ENCODE measurements around the gene ARHGAP31. TPM values are rescaled to one million over a fixed set of nuclear protein-coding genes. Genes with fewer than 3 reads are reported as not detected.

ARHGAP31 gene
- total and polyA plus RNA-seq, 12 donors: 10.6 to 71.1 (median 35.9) TPM

GRCh38 chr3:119308355-119308754 lies 14.2 kb downstream of the ARHGAP31 start:
- ATAC-seq (no peak), DNase-seq (no peak)
- Histone ChIP-seq H3K36me3 (peaks cover 0 to 57% (median 0%) of the 10 kb centered on the region in 9 donors), H3K27ac (no peak overlapping the region), H3K4me1 (peaks cover 6 to 94% (median 70%) of the 10 kb centered on the region in 9 donors), H3K27me3 (no peaks in the 10 kb centered on the region), H3K9me3 (no peaks in the 10 kb centered on the region), H3K4me3 (no peak overlapping the region)
- TF ChIP-seq CTCF (IDR thresholded peaks at IDR 0.05): no peak
- WGBS, 2 donors: 97 to 100% methylated on average over 1 of the region's 1 CpG
- intact Hi-C loops (cut with DNase I): no loop called here

- 95 to 97% methylated on average over 4 of the region's 4 CpGs for WGBS, 2 donors
- Histone ChIP-seq H3K4me3 (no peak overlapping the region), H3K9me3 (no peaks in the 10 kb centered on the region), H3K27ac (peak overlapping the region in 2 of 10 donors; percentile 6 to 24), H3K27me3 (no peaks in the 10 kb centered on the region), H3K36me3 (peaks cover 0 to 54% (median 0%) of the 10 kb centered on the region in 9 donors), H3K4me1 (peaks cover under 1 to 94% (median 67%) of the 10 kb centered on the region in 9 donors)
- TF ChIP-seq CTCF (IDR thresholded peaks at IDR 0.05): no peak
- intact Hi-C loops (cut with DNase I): no loop called here
- no peak for DNase-seq
- no peak for ATAC-seq
These were observed 15.4 kb downstream of the ARHGAP31 start for GRCh38 chr3:119309591-119309990.

- H3K4me3 ChIP-seq: no peak overlapping the region
- intact Hi-C loops (cut with DNase I): no loop called here
- H3K9me3 ChIP-seq: no peaks in the 10 kb centered on the region
- H3K27ac ChIP-seq: peak overlapping the region in 2 of 10 donors; percentile 6 to 24
- no peaks in the 10 kb centered on the region for H3K27me3 ChIP-seq
- 51 to 54% methylated on average over 3 of the region's 3 CpGs for WGBS, 2 donors
- H3K36me3 ChIP-seq: peaks cover 0 to 49% (median 0%) of the 10 kb centered on the region in 9 donors
- no peak for DNase-seq
- peak in 6 of 8 donors; percentile 23 to 59 (median 34) for ATAC-seq
- TF ChIP-seq CTCF (IDR thresholded peaks at IDR 0.05): no peak
- peaks cover 0 to 94% (median 67%) of the 10 kb centered on the region in 9 donors for H3K4me1 ChIP-seq
These were observed 15.9 kb downstream of the ARHGAP31 start for GRCh38 chr3:119310071-119310470.

- Histone ChIP-seq H3K36me3 (peaks cover 0 to 60% (median 0%) of the 10 kb centered on the region in 9 donors), H3K4me3 (no peak overlapping the region), H3K9me3 (no peaks in the 10 kb centered on the region), H3K27me3 (no peaks in the 10 kb centered on the region), H3K4me1 (peaks cover 0 to 94% (median 69%) of the 10 kb centered on the region in 9 donors), H3K27ac (peak overlapping the region in 2 of 10 donors; percentile 6 to 41)
- intact Hi-C loops (cut with DNase I): no loop called here
- DNase-seq: no peak
- TF ChIP-seq CTCF (IDR thresholded peaks at IDR 0.05): no peak
- ATAC-seq: no peak
- 71 to 76% methylated on average over 10 of the region's 10 CpGs for WGBS, 2 donors
These were observed 17.1 kb downstream of the ARHGAP31 start for GRCh38 chr3:119311081-119311925.
